ENCODE measurements around the gene ARCN1.

DNA sequence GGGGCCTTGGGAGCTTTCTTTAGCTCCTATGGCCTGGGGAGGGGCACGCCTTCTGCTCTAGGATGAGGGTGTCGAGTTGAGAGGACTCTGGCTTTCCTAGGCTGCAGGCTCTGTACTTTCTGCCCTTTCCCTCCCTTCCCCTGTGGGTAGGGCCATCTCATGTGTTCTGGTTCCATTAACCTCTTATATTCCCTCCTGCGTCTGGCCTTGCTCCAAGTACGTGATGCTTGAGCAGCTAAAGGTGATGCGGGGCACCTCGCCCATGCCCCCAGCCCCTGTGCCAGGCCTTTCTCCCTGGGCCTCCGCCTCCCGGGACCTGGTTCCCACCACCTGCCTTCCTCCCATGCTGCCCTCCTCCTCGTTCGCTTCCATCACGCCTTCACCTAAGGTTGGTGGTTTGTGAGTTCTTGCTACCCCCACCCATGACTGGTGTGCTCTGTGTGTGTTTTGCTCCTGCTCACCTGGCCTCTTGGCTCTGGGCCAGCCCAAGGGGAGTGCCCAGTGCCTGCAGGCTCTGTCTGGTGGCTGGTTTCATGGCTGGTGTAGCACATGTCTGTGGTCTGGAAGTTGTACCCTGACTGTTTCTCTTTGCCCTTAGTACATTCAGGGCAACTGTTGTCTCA lies 69.3 kb downstream of the ARCN1 start:
- TF ChIP-seq POLR2A (IDR thresholded peaks at IDR 0.05) = no peak
- TF ChIP-seq, protein P1, sequence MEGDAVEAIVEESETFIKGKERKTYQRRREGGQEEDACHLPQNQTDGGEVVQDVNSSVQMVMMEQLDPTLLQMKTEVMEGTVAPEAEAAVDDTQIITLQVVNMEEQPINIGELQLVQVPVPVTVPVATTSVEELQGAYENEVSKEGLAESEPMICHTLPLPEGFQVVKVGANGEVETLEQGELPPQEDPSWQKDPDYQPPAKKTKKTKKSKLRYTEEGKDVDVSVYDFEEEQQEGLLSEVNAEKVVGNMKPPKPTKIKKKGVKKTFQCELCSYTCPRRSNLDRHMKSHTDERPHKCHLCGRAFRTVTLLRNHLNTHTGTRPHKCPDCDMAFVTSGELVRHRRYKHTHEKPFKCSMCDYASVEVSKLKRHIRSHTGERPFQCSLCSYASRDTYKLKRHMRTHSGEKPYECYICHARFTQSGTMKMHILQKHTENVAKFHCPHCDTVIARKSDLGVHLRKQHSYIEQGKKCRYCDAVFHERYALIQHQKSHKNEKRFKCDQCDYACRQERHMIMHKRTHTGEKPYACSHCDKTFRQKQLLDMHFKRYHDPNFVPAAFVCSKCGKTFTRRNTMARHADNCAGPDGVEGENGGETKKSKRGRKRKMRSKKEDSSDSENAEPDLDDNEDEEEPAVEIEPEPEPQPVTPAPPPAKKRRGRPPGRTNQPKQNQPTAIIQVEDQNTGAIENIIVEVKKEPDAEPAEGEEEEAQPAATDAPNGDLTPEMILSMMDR (IDR thresholded peaks at IDR 0.05) = no peak

All from testis (tissue), 2 donors.